Hematopoietic multipotent progenitor cell (in vitro differentiated cells): Measurements from ENCODE around the gene CTH. TPM values are rescaled to one million over a fixed set of nuclear protein-coding genes. Genes with fewer than 3 reads are reported as not detected.
"Not testable (repeated sequence)": the region's sequence is repeated elsewhere in the genome, so short reads cannot be mapped to it uniquely, and the experiment has no call there.

Experiments
- DNase-seq, 3 donors: peaks; one replicate each; pipeline ENCODE4 v3.0.0-alpha.2; 2011 to 2015; ENCODE audit warnings: low read depth in 2 of 3, low spot score in 2 of 3
- total RNA-seq: library from RNA; depleted of rRNA; stranded (reverse); fragments of >200 nt; gene quantifications from one replicate; pipeline ENCODE4 v1.2.3, GENCODE V29; 2012

Gene CTH
- total RNA-seq, 1 donor: 3.0 TPM

- no peak for DNase-seq
Observed at GRCh38 chr1:70449049-70449448, 38.0 kb downstream of the CTH start.

- not testable (repeated sequence) for DNase-seq
Observed at GRCh38 chr1:70452164-70452939, 41.3 kb downstream of the CTH start.

GRCh38 chr1:70455291-70455690, 44.2 kb downstream of the CTH start:
- DNase-seq: no peak

- DNase-seq: no peak
Observed at GRCh38 chr1:70458131-70458530, 47.1 kb downstream of the CTH start.

- no peak for DNase-seq
Observed at GRCh38 chr1:70459496-70460225, 48.6 kb downstream of the CTH start.

- DNase-seq: not testable (repeated sequence)
Observed at GRCh38 chr1:70460740-70461713, 50.0 kb downstream of the CTH start.

GRCh38 chr1:70462611-70463010, 51.5 kb downstream of the CTH start:
- DNase-seq: no peak

- no peak for DNase-seq
Observed at GRCh38 chr1:70465911-70466310, 54.8 kb downstream of the CTH start.

GRCh38 chr1:70467531-70467930, 56.5 kb downstream of the CTH start:
- no peak for DNase-seq

GRCh38 chr1:70468180-70468579, 57.1 kb downstream of the CTH start:
- DNase-seq: no peak

GRCh38 chr1:70469184-70469583, 58.1 kb downstream of the CTH start:
- DNase-seq: not testable (repeated sequence)

GRCh38 chr1:70475023-70475422, 64.0 kb downstream of the CTH start:
- DNase-seq: no peak

GRCh38 chr1:70477090-70477489, 66.0 kb downstream of the CTH start:
- DNase-seq: no peak

- DNase-seq: not testable (repeated sequence)
Observed at GRCh38 chr1:70477905-70478304, 66.8 kb downstream of the CTH start.

- no peak for DNase-seq
Observed at GRCh38 chr1:70483342-70483741, 72.3 kb downstream of the CTH start.

GRCh38 chr1:70485624-70486023, 74.6 kb downstream of the CTH start:
- DNase-seq: no peak

GRCh38 chr1:70486676-70487458, 75.8 kb downstream of the CTH start:
- no peak for DNase-seq

- no peak for DNase-seq
Observed at GRCh38 chr1:70487459-70487815, 76.4 kb downstream of the CTH start.

GRCh38 chr1:70487910-70488665, 77.0 kb downstream of the CTH start:
- DNase-seq: peak in 2 of 3 donors; percentile 39 to 51
